Esophagus muscularis mucosa (tissue), 4 donors: ENCODE data around the gene STOML2. TPM values are rescaled to one million over a fixed set of nuclear protein-coding genes. Genes with fewer than 3 reads are reported as not detected.
A peak's percentile ranks its signal among the peaks of the same experiment; 100 is the strongest.

Source experiments
- DNase-seq: peaks from one replicate; pipeline ENCODE4 v3.0.0-alpha.2; 2017; ENCODE audit errors: extremely low spot score
- H3K27ac ChIP-seq, 4 donors: fragments of 200-600 bp; sonication (generic); replicated peaks in 1 of 4; 1 replicate in 3 of 4; 2 replicates in 1 of 4; pipeline ENCODE4 v1.5.1; 2016 to 2019; ENCODE audit warnings: mild to moderate bottlenecking in 1 of 4
- H3K27me3 ChIP-seq, 4 donors: fragments of 200-600 bp; sonication (generic); one replicate each; pipeline versions ENCODE4 v1.5.1 to v1.6.0; 2016 to 2019
- H3K36me3 ChIP-seq, 4 donors: fragments of 200-600 bp; sonication (generic); one replicate each; pipeline ENCODE4 v1.5.1; 2016 to 2019
- H3K4me1 ChIP-seq, 4 donors: fragments of 200-600 bp; sonication (generic); one replicate each; pipeline ENCODE4 v1.5.1; 2016 to 2019
- H3K4me3 ChIP-seq, 4 donors: fragments of 200-600 bp; sonication (generic); 1 replicate in 2 of 4; 2 replicates in 2 of 4; pipeline ENCODE4 v1.5.1; 2016 to 2019; ENCODE audit warnings: mild to moderate bottlenecking in 4 of 4, moderate library complexity in 1 of 4
- H3K9me3 ChIP-seq, 4 donors: fragments of 200-600 bp; sonication (generic); 1 replicate in 3 of 4; 2 replicates in 1 of 4; pipeline ENCODE4 v1.5.1; 2016 to 2019
- EP300 ChIP-seq: sonication (generic); formaldehyde crosslinking; IDR thresholded peaks from one replicate; pipeline ENCODE4 v1.6.1; 2017; ENCODE audit warnings: antibody characterized with exemption
- POLR2A ChIP-seq: fragments of 450-650 bp; IDR thresholded peaks from one replicate; pipeline ENCODE4 v1.6.1; 2017; ENCODE audit warnings: antibody characterized with exemption, moderate library complexity, mild to moderate bottlenecking, low read depth
- POLR2AphosphoS5 ChIP-seq, 2 donors: sonication (generic); formaldehyde crosslinking; IDR thresholded peaks; one replicate each; pipeline ENCODE4 v1.6.1; 2017; ENCODE audit warnings: antibody characterized with exemption in 2 of 2
- WGBS: methylation state at CpG from one replicate; pipeline ENCODE4 v1.1.5; 2018; 5-methylcytosine and 5-hydroxymethylcytosine counted together
- intact Hi-C: fragments of 100-400 bp; cut with DNase I; formaldehyde crosslinking; loops from one replicate; pipeline ENCODE4 v1.15.1; 2023
- total RNA-seq, 4 donors: library from RNA; depleted of rRNA; stranded (reverse); fragments of >200 nt; gene quantifications; one replicate each; pipeline versions ENCODE4 v1.1.0 to v1.2.1, GENCODE V29; 2016
- TF ChIP-seq, protein P1 (sequence below), 3 experiments: fragments of 200-600 bp in 2 of 3; fragments of 450-650 bp in 1 of 3; sonication (generic) in 2 of 3; IDR thresholded peaks; one replicate each; pipeline ENCODE4 v1.5.1; 2017 to 2019; ENCODE audit warnings: antibody characterized with exemption in 3 of 3, mild to moderate bottlenecking in 2 of 3, moderate library complexity in 1 of 3

The STOML2 gene
- total RNA-seq, 4 donors from 2014 or later = 108 to 130 (median 123) TPM

DNA sequence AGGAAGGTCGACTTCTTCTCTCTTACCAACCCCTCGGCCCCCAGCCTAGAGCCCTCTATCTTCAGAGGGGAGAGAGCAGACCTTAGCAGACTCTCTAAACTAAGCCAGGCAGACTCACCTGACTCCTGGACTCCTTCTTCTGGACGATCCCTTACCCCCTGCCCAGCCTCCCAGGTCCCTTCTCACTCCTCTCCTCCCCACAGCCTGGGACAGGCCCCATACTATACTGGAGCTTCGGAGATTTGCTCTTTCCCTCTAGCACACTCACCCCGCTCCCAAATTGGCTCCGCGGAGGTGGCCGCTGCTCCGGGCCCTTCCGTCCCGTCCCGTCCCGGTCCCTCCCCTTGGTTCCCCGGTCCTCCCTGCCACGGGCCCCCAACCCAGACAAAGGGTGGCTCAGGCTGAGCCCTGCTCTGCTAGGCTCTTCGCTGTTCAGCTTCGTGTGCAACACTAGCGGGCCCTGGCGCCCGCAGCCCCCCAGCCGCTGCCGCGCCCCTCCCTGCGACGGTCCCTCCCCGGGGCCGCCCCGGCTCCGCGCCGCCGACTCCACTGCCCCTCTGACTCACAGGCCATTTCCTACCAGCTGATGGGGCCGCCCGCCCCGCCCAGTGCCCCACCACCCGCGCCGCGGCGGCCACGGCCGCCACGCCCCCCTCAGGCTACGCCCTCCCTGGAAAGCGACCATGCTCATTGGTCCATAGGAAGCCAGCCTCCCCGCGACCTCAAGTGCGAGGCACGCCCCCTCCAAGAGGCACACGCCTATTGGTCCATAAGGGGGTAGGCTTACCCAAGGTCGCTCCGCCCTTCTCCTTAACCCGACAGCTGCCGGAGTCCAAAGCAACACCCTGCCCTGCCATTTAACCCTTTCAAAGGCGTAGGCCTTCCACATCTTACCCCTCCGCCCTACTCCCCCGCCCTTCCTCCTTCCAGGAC, 8.3 kb upstream of the STOML2 start:
- no peaks in the 10 kb centered on the region for H3K27me3 ChIP-seq
- TF ChIP-seq EP300 (no peak), POLR2A (peak; percentile 60), POLR2AphosphoS5 (IDR thresholded peaks at IDR 0.05) (peak; percentile 77 to 84)
- TF ChIP-seq, protein P1, sequence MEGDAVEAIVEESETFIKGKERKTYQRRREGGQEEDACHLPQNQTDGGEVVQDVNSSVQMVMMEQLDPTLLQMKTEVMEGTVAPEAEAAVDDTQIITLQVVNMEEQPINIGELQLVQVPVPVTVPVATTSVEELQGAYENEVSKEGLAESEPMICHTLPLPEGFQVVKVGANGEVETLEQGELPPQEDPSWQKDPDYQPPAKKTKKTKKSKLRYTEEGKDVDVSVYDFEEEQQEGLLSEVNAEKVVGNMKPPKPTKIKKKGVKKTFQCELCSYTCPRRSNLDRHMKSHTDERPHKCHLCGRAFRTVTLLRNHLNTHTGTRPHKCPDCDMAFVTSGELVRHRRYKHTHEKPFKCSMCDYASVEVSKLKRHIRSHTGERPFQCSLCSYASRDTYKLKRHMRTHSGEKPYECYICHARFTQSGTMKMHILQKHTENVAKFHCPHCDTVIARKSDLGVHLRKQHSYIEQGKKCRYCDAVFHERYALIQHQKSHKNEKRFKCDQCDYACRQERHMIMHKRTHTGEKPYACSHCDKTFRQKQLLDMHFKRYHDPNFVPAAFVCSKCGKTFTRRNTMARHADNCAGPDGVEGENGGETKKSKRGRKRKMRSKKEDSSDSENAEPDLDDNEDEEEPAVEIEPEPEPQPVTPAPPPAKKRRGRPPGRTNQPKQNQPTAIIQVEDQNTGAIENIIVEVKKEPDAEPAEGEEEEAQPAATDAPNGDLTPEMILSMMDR (IDR thresholded peaks at IDR 0.05) = no peak
- DNase-seq = peak; percentile 99
- H3K4me3 ChIP-seq = peak overlapping the region; percentile 66 to 87 (median 83)
- peaks cover 14 to 27% (median 25%) of the 10 kb centered on the region in 4 donors for H3K36me3 ChIP-seq
- whole genome bisulfite sequencing = 4% methylated on average over 20 of the region's 57 CpGs
- H3K27ac ChIP-seq = peak overlapping the region; percentile 89 to 94 (median 94)
- intact Hi-C loops = loop anchor here (10.0 kb wide), 1 partner anchor 274 kb away; no protein-coding TSS in a partner anchor
- peaks cover 48 to 64% (median 57%) of the 10 kb centered on the region in 4 donors for H3K4me1 ChIP-seq
- no peaks in the 10 kb centered on the region for H3K9me3 ChIP-seq

DNA sequence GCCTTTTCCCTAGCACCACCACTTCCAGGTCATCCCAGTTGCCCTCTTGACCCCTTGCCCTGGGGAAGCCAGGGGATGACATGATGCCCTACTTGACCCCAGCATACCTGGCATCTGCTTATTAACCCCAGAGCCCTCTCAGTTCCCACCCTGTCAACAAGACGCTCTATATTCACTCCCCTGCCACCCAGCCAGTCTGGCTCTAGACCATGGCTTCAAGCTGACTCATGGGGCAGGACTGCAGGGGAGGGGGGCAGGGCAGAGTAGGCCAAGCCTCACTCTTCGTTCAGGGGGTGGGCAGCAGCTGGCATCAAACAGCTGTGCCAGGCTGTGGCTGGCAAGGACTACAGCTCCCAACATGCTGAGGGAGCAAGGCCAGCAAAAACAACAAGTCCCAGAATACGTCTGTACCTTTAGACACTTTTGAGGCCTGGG, 7.4 kb upstream of the STOML2 start:
- H3K4me1 ChIP-seq = peaks cover 48 to 59% (median 52%) of the 10 kb centered on the region in 4 donors
- TF ChIP-seq, protein P1 (IDR thresholded peaks at IDR 0.05) = no peak
- TF ChIP-seq EP300 = no peak
- TF ChIP-seq POLR2AphosphoS5 (IDR thresholded peaks at IDR 0.05) = no peak
- no peak for TF ChIP-seq POLR2A

GRCh38 chr9:35108946-35109575, 6.1 kb upstream of the STOML2 start:
- intact Hi-C loops = no loop called here
- DNase-seq = no peak

More for the DNA sequence above, 7.4 kb upstream of the STOML2 start:
- 20% methylated on average over 3 of the region's 3 CpGs for WGBS
- no peak for DNase-seq
- intact Hi-C loops = loop anchor here (10.0 kb wide), 1 partner anchor 274 kb away; no protein-coding TSS in a partner anchor
- Histone ChIP-seq H3K4me3 (peak overlapping the region; percentile 66 to 87 (median 83)), H3K27ac (peak overlapping the region; percentile 89 to 94 (median 94)), H3K9me3 (no peaks in the 10 kb centered on the region), H3K36me3 (peaks cover 17 to 36% (median 34%) of the 10 kb centered on the region in 4 donors), H3K27me3 (no peaks in the 10 kb centered on the region)

DNA sequence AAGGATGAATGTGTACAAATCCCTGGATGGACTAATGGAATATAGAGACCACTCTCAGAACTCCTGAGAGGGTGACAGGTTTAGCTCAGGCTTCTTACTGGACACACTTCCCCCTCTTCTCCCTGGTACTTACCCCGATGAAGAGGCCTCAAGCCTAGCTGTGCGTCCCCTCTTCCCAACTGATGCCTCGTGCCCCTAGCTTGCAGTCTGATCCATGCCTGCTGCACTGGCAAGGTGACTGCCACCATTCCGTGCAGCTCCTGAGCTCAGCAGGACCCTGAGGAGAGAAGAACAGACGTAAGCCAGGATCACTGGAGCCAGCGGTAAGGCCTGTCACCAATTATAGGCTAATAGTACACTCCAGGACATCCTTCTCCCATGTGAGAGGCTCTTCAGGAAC, 5.5 kb upstream of the STOML2 start:
- peaks cover 34 to 45% (median 41%) of the 10 kb centered on the region in 4 donors for H3K4me1 ChIP-seq
- DNase-seq = no peak

More at GRCh38 chr9:35108946-35109575, 6.1 kb upstream of the STOML2 start:
- no peaks in the 10 kb centered on the region for H3K9me3 ChIP-seq
- 74% methylated on average over 4 of the region's 8 CpGs for WGBS
- no peaks in the 10 kb centered on the region for H3K27me3 ChIP-seq
- H3K4me1 ChIP-seq = peaks cover 35 to 46% (median 41%) of the 10 kb centered on the region in 4 donors
- H3K36me3 ChIP-seq = peaks cover 24 to 49% (median 47%) of the 10 kb centered on the region in 4 donors
- no peak overlapping the region for H3K27ac ChIP-seq
- no peak overlapping the region for H3K4me3 ChIP-seq
- TF ChIP-seq EP300 = no peak
- TF ChIP-seq POLR2A = no peak
- TF ChIP-seq, protein P1 (IDR thresholded peaks at IDR 0.05) = no peak
- no peak for TF ChIP-seq POLR2AphosphoS5 (IDR thresholded peaks at IDR 0.05)

More for the DNA sequence above, 5.5 kb upstream of the STOML2 start:
- 87% methylated on average over 3 of the region's 6 CpGs for WGBS
- intact Hi-C loops = no loop called here
- no peak for TF ChIP-seq EP300
- TF ChIP-seq POLR2A = no peak
- TF ChIP-seq, protein P1 (IDR thresholded peaks at IDR 0.05) = no peak
- no peak for TF ChIP-seq POLR2AphosphoS5 (IDR thresholded peaks at IDR 0.05)
- H3K27me3 ChIP-seq = no peaks in the 10 kb centered on the region
- no peaks in the 10 kb centered on the region for H3K9me3 ChIP-seq
- H3K27ac ChIP-seq = no peak overlapping the region
- peaks cover 24 to 49% (median 47%) of the 10 kb centered on the region in 4 donors for H3K36me3 ChIP-seq
- H3K4me3 ChIP-seq = no peak overlapping the region
